ENCODE results near the gene OR4F15.
A peak's percentile ranks its signal among the peaks of the same experiment; 100 is the strongest.
"Not testable (repeated sequence)": the region's sequence is repeated elsewhere in the genome, so short reads cannot be mapped to it uniquely, and the experiment has no call there.

OR4F15 gene

GRCh38 chr15:101775136-101775535 is 36.9 kb upstream of the OR4F15 start:
- no peak for DNase-seq (ENCODE audit: low read depth)
- TF ChIP-seq CTCF (IDR thresholded peaks at IDR 0.05; ENCODE audit: low read length, missing control alignments): no peak
- no peak overlapping the region for H3K4me3 ChIP-seq (replicated peaks; ENCODE audit: low read depth, low read length)

- not testable (repeated sequence) for H3K4me3 ChIP-seq (replicated peaks; ENCODE audit: low read depth, low read length); DNase-seq (ENCODE audit: low read depth)
Measured at GRCh38 chr15:101778576-101778975, 33.4 kb upstream of the OR4F15 start.

- DNase-seq (ENCODE audit: low read depth); H3K4me3 ChIP-seq (replicated peaks; ENCODE audit: low read depth, low read length): not testable (repeated sequence)
Measured at GRCh38 chr15:101780225-101780624, 31.8 kb upstream of the OR4F15 start.

- no peak for TF ChIP-seq CTCF (IDR thresholded peaks at IDR 0.05; ENCODE audit: low read length, missing control alignments)
- DNase-seq (ENCODE audit: low read depth): no peak
- H3K4me3 ChIP-seq (replicated peaks; ENCODE audit: low read depth, low read length): no peak overlapping the region
Measured at GRCh38 chr15:101781928-101782327, 30.1 kb upstream of the OR4F15 start.

- DNase-seq (ENCODE audit: low read depth): no peak
- TF ChIP-seq CTCF (IDR thresholded peaks at IDR 0.05; ENCODE audit: low read length, missing control alignments): no peak
- H3K4me3 ChIP-seq (replicated peaks; ENCODE audit: low read depth, low read length): no peak overlapping the region
Measured at GRCh38 chr15:101784644-101785043, 27.4 kb upstream of the OR4F15 start.

- DNase-seq (ENCODE audit: low read depth); H3K4me3 ChIP-seq (replicated peaks; ENCODE audit: low read depth, low read length): not testable (repeated sequence)
Measured at GRCh38 chr15:101786422-101786821, 25.6 kb upstream of the OR4F15 start.

GRCh38 chr15:101788001-101788400 is 24.0 kb upstream of the OR4F15 start:
- not testable (repeated sequence) for H3K4me3 ChIP-seq (replicated peaks; ENCODE audit: low read depth, low read length); DNase-seq (ENCODE audit: low read depth)

GRCh38 chr15:101788503-101789269 is 23.3 kb upstream of the OR4F15 start:
- H3K4me3 ChIP-seq (replicated peaks; ENCODE audit: low read depth, low read length); DNase-seq (ENCODE audit: low read depth): not testable (repeated sequence)

- H3K4me3 ChIP-seq (replicated peaks; ENCODE audit: low read depth, low read length); DNase-seq (ENCODE audit: low read depth): not testable (repeated sequence)
Measured at GRCh38 chr15:101790748-101791147, 21.3 kb upstream of the OR4F15 start.

GRCh38 chr15:101793981-101794380 is 18.0 kb upstream of the OR4F15 start:
- DNase-seq (ENCODE audit: low read depth); H3K4me3 ChIP-seq (replicated peaks; ENCODE audit: low read depth, low read length): not testable (repeated sequence)

GRCh38 chr15:101795455-101795854 is 16.5 kb upstream of the OR4F15 start:
- peak; percentile 44 for DNase-seq (ENCODE audit: low read depth)
- H3K4me3 ChIP-seq (replicated peaks; ENCODE audit: low read depth, low read length): no peak overlapping the region
- TF ChIP-seq CTCF (IDR thresholded peaks at IDR 0.05; ENCODE audit: low read length, missing control alignments): no peak
